GM12874 (cell line): Measurements from ENCODE around the gene TNFRSF25.

Experiments
- CTCF ChIP-seq: IDR thresholded peaks from 2 replicates; pipeline ENCODE4 v1.5.1; 2011; ENCODE audit warnings: low read depth, mild to moderate bottlenecking, control low read depth, low read length, moderate library complexity; ENCODE audit not compliant: insufficient read depth

Gene TNFRSF25

GRCh38 chr1:6483761-6484117 lies 17.8 kb upstream of the TNFRSF25 start:
- no peak for TF ChIP-seq CTCF

- TF ChIP-seq CTCF = no peak
These were observed 17.2 kb upstream of the TNFRSF25 start for GRCh38 chr1:6483017-6483760.

- TF ChIP-seq CTCF = no peak
These were observed 15.8 kb upstream of the TNFRSF25 start for GRCh38 chr1:6481820-6482219.

- TF ChIP-seq CTCF = no peak
These were observed 11.3 kb upstream of the TNFRSF25 start for GRCh38 chr1:6477039-6477820.

- no peak for TF ChIP-seq CTCF
These were observed 10.5 kb upstream of the TNFRSF25 start for GRCh38 chr1:6476483-6476882.

GRCh38 chr1:6475381-6476133 lies 9.6 kb upstream of the TNFRSF25 start:
- TF ChIP-seq CTCF = peak; percentile 97

- no peak for TF ChIP-seq CTCF
These were observed 8.9 kb upstream of the TNFRSF25 start for GRCh38 chr1:6474815-6475282.
